ENCODE data around the gene TUBGCP3.

- TF ChIP-seq CTCF (IDR thresholded peaks at IDR 0.05) (no peak), POLR2A (IDR thresholded peaks at IDR 0.05) (no peak), POLR2AphosphoS5 (IDR thresholded peaks at IDR 0.05) (no peak), EP300 (IDR thresholded peaks at IDR 0.05) (no peak)
These were observed 61.7 kb downstream of the TUBGCP3 start for GRCh38 chr13:112526146-112526853.

Measured in upper lobe of left lung (tissue), 4 donors.